Panc1 (cell line): Measurements from ENCODE around the gene PIGU. TPM values are rescaled to one million over a fixed set of nuclear protein-coding genes. Genes with fewer than 3 reads are reported as not detected.

ENCODE experiments used
- ATAC-seq: fragments of 200-7000 bp; cut with Tn5 transposase; 2 replicates; pipeline ENCODE4 v1.9.1; 2020; ENCODE audit warnings: mild to moderate bottlenecking, moderate library complexity
- BruUV-seq: library from RNA; stranded (reverse); fragments of 400-500 nt; replicated peaks from 2 replicates; lab custom pipeline; 2021; lab: Mats Ljungman, UMichigan
- CTCF ChIA-PET: fragments of 300-600 bp; sonication (Branson Sonifier 250); formaldehyde crosslinking; loops from one replicate; lab custom pipeline; 2022; ENCODE audit warnings: antibody characterized with exemption; lab: Charles Lee
- POLR2A ChIA-PET: fragments of 300-600 bp; sonication (Branson Sonifier 250); formaldehyde crosslinking; loops from one replicate; lab custom pipeline; 2022; ENCODE audit warnings: antibody characterized with exemption; lab: Charles Lee
- DNase-seq: peaks from one replicate; pipeline ENCODE4 v3.0.0-alpha.2; 2010; ENCODE audit warnings: low read depth, low spot score
- H3K27ac ChIP-seq: 2 replicates; pipeline ENCODE4 v1.5.1; 2011; ENCODE audit warnings: mild to moderate bottlenecking, low read length, inconsistent platforms
- H3K27me3 ChIP-seq: fragments of 200-500 bp; sonication (Bioruptor generic); 2 replicates; pipeline ENCODE4 v1.6.0; 2014; ENCODE audit warnings: low read length, inconsistent platforms; ENCODE audit not compliant: control insufficient read depth, insufficient read depth
- H3K36me3 ChIP-seq: fragments of 200-500 bp; sonication (Bioruptor generic); 2 replicates; pipeline ENCODE4 v1.5.1; 2014; ENCODE audit warnings: inconsistent platforms, mild to moderate bottlenecking, low read length, moderate library complexity; ENCODE audit not compliant: control insufficient read depth, insufficient read depth
- H3K4me1 ChIP-seq: 2 replicates; pipeline ENCODE4 v1.5.1; 2011; ENCODE audit warnings: inconsistent platforms, mild to moderate bottlenecking, low read length, moderate library complexity; ENCODE audit not compliant: control insufficient read depth, insufficient read depth
- H3K4me3 ChIP-seq, 2 experiments: 2 replicates each; pipeline ENCODE4 v1.5.1; 2011 to 2012; ENCODE audit warnings: low read depth in 2 of 2, low read length in 2 of 2, mild to moderate bottlenecking in 2 of 2, inconsistent platforms in 1 of 2, moderate library complexity in 1 of 2
- H3K9me3 ChIP-seq: fragments of 200-500 bp; sonication (Bioruptor generic); 2 replicates; pipeline ENCODE4 v1.5.1; 2014; ENCODE audit warnings: low read depth, mild to moderate bottlenecking, inconsistent platforms, low read length, moderate library complexity; ENCODE audit not compliant: control insufficient read depth, insufficient read depth
- CTCF ChIP-seq: fragments of 450-650 bp; IDR thresholded peaks from 2 replicates; pipeline ENCODE4 v1.5.1; 2017; ENCODE audit warnings: mild to moderate bottlenecking
- POLR2AphosphoS5 ChIP-seq: IDR thresholded peaks from 2 replicates; pipeline ENCODE4 v1.6.1; 2012; ENCODE audit warnings: mild to moderate bottlenecking, low read depth, low read length, moderate library complexity
- REST ChIP-seq, 2 experiments: IDR thresholded peaks; 2 replicates each; pipeline ENCODE4 v1.6.1; 2011 to 2012; ENCODE audit warnings: low read depth in 2 of 2, control low read depth in 1 of 2, low read length in 1 of 2, mild to moderate bottlenecking in 1 of 2, moderate library complexity in 1 of 2; ENCODE audit not compliant: insufficient read depth in 1 of 2
- SIN3A ChIP-seq: IDR thresholded peaks from 2 replicates; pipeline ENCODE4 v1.6.1; 2012; ENCODE audit warnings: low read depth, mild to moderate bottlenecking, low read length, moderate library complexity, borderline replicate concordance; ENCODE audit not compliant: insufficient read depth
- TCF7L2 ChIP-seq: IDR thresholded peaks from 2 replicates; pipeline ENCODE4 v1.6.1; 2011; ENCODE audit warnings: mild to moderate bottlenecking, low read depth, low read length, inconsistent platforms
- in situ Hi-C: cut with HindIII; loops from 2 replicates; pipeline ENCODE4 v1.10.0; 2016; ENCODE audit warnings: low sequenced_read_pairs, low pct_unique_long_range_greater_than_20kb
- intact Hi-C: fragments of 100-400 bp; cut with micrococcal nuclease; formaldehyde crosslinking; loops from one replicate; pipeline ENCODE4 v1.10.0; 2022; ENCODE audit not compliant: unreplicated experiment
- total RNA-seq: library from RNA; stranded (reverse); gene quantifications from one replicate; pipeline ENCODE4 v1.2.1, GENCODE V29; 2021; ENCODE audit not compliant: unreplicated experiment

Gene PIGU
- total RNA-seq, 1 experiment from 2014 or later: 22.9 TPM

- H3K27ac ChIP-seq: no peak overlapping the region
- ChIA-PET CTCF (no interaction called here), POLR2A (no interaction called here)
- no peaks in the 10 kb centered on the region; the same call in 1 of the 2 replicates for H3K36me3 ChIP-seq
- no peak for DNase-seq
- H3K9me3 ChIP-seq: no peaks in the 10 kb centered on the region
- H3K4me1 ChIP-seq: no peaks in the 10 kb centered on the region
- TF ChIP-seq REST (IDR thresholded peaks at IDR 0.05; ENCODE audit: insufficient read depth in 1 of 2, low read depth in 2 of 2, low read length in 1 of 2) (no peak), POLR2AphosphoS5 (no peak), SIN3A (no peak), TCF7L2 (no peak), CTCF (no peak)
- ATAC-seq: no peak
- no TSS peak for BruUV-seq
- in situ Hi-C loops: no loop called here
- H3K27me3 ChIP-seq: no peaks in the 10 kb centered on the region
- no peak overlapping the region for H3K4me3 ChIP-seq
- intact Hi-C loops: no loop called here
Observed at GRCh38 chr20:34571753-34572152, 105.1 kb downstream of the PIGU start.

GRCh38 chr20:34570859-34571306 lies 106.0 kb downstream of the PIGU start:
- no TSS peak for BruUV-seq
- intact Hi-C loops (no loop called here), in situ Hi-C loops (no loop called here)
- no peak for TF ChIP-seq REST (IDR thresholded peaks at IDR 0.05; ENCODE audit: insufficient read depth in 1 of 2, low read depth in 2 of 2, low read length in 1 of 2)
- no peak for TF ChIP-seq SIN3A
- TF ChIP-seq TCF7L2: no peak
- TF ChIP-seq POLR2AphosphoS5: no peak
- no peak for TF ChIP-seq CTCF
- H3K4me3 ChIP-seq: no peak overlapping the region
- ChIA-PET CTCF (no interaction called here), POLR2A (interaction anchor here (0.6 kb wide), 1 partner anchor 653 kb away, joined by 3 read pairs; no protein-coding TSS in a partner anchor)
- H3K27ac ChIP-seq: no peak overlapping the region
- ATAC-seq: no peak
- no peaks in the 10 kb centered on the region; the same call in 1 of the 2 replicates for H3K36me3 ChIP-seq
- no peaks in the 10 kb centered on the region for H3K4me1 ChIP-seq
- no peaks in the 10 kb centered on the region for H3K9me3 ChIP-seq
- H3K27me3 ChIP-seq: no peaks in the 10 kb centered on the region
- DNase-seq: no peak
